Endothelial cell of umbilical vein (primary cell): ENCODE measurements around the gene AUTS2. TPM values are rescaled to one million over a fixed set of nuclear protein-coding genes. Genes with fewer than 3 reads are reported as not detected.

Source experiments
- BruUV-seq: library from RNA; stranded (reverse); fragments of 400-500 nt; replicated peaks from 2 replicates; lab custom pipeline; 2021; lab: Mats Ljungman, UMichigan
- CTCF ChIA-PET: fragments of 300-600, 350-600 bp; sonication (Branson Sonifier 250); formaldehyde crosslinking; loops from one replicate; lab custom pipeline; 2021; ENCODE audit warnings: antibody characterized with exemption, inconsistent platforms; lab: Charles Lee
- POLR2A ChIA-PET: fragments of 300-600, 350-600 bp; sonication (Branson Sonifier 250); formaldehyde crosslinking; loops from one replicate; lab custom pipeline; 2021; ENCODE audit warnings: antibody characterized with exemption, inconsistent platforms; lab: Charles Lee
- DNase-seq: peaks from one replicate; pipeline ENCODE4 v3.0.0-alpha.2; 2011; ENCODE audit warnings: low read depth, low spot score
- FAIRE-seq: peaks from 2 replicates; lab custom pipeline; 2011; peaks lifted over from hg19 to GRCh38; lab: Jason Lieb, UNC
- H2AFZ ChIP-seq: 2 replicates; pipeline ENCODE4 v1.6.0; 2012; ENCODE audit warnings: low read depth, low read length, control low read depth, inconsistent platforms
- H3K27ac ChIP-seq: 2 replicates; pipeline ENCODE4 v1.5.1; 2011; ENCODE audit warnings: low read depth, mild to moderate bottlenecking, control low read depth, low read length, moderate library complexity; ENCODE audit not compliant: insufficient read depth
- H3K27me3 ChIP-seq, 2 experiments: 2 replicates each; pipeline versions ENCODE4 v1.6.0 to v1.6.1; 2011; ENCODE audit warnings: low read length in 2 of 2, mixed read lengths in 1 of 2; ENCODE audit not compliant: control insufficient read depth in 2 of 2, insufficient read depth in 2 of 2
- H3K36me3 ChIP-seq, 2 experiments: 2 replicates in 1 of 2; 3 replicates in 1 of 2; pipeline ENCODE4 v1.5.1; 2011; ENCODE audit warnings: low read length in 2 of 2, mild to moderate bottlenecking in 1 of 2, moderate library complexity in 1 of 2; ENCODE audit not compliant: control insufficient read depth in 2 of 2, insufficient read depth in 2 of 2; ENCODE audit errors: extremely low read depth in 1 of 2
- H3K4me1 ChIP-seq: 3 replicates; pipeline ENCODE4 v1.5.1; 2011; ENCODE audit warnings: mild to moderate bottlenecking, low read length; ENCODE audit not compliant: control insufficient read depth, insufficient read depth; ENCODE audit errors: extremely low read depth
- H3K4me2 ChIP-seq: 2 replicates; pipeline ENCODE4 v1.6.1; 2011; ENCODE audit warnings: low read length, control low read depth, mixed read lengths; ENCODE audit not compliant: insufficient read depth
- H3K4me3 ChIP-seq, 3 experiments: fragments of 200-600 bp in 1 of 3; sonication (generic), shearing (Covaris generic) in 1 of 3; replicated peaks in 1 of 3; 2 replicates each; pipeline ENCODE4 v1.5.1; 2011 to 2016; ENCODE audit warnings: control low read depth in 3 of 3, low read length in 3 of 3, mild to moderate bottlenecking in 2 of 3, inconsistent platforms in 1 of 3, low read depth in 1 of 3, moderate library complexity in 1 of 3; ENCODE audit not compliant: insufficient read depth in 1 of 3
- H3K79me2 ChIP-seq: 2 replicates; pipeline ENCODE4 v1.6.0; 2012; ENCODE audit warnings: low read length, inconsistent platforms; ENCODE audit not compliant: control insufficient read depth, insufficient read depth
- H3K9ac ChIP-seq: replicated peaks from 2 replicates; pipeline ENCODE3; 2011; ENCODE audit warnings: low read length, control low read depth; ENCODE audit not compliant: insufficient read depth; ENCODE audit errors: extremely low read depth
- H3K9me1 ChIP-seq: replicated peaks from 3 replicates; pipeline ENCODE4 v1.6.0; 2011; ENCODE audit warnings: mild to moderate bottlenecking, low read length; ENCODE audit not compliant: control insufficient read depth, insufficient read depth; ENCODE audit errors: extremely low read depth
- H3K9me3 ChIP-seq: replicated peaks from 2 replicates; pipeline ENCODE4 v1.5.1; 2012; ENCODE audit warnings: low read length, inconsistent platforms; ENCODE audit not compliant: control insufficient read depth, insufficient read depth
- H4K20me1 ChIP-seq: replicated peaks from 2 replicates; pipeline ENCODE3; 2011; ENCODE audit warnings: mild to moderate bottlenecking, low read length; ENCODE audit not compliant: control insufficient read depth, insufficient read depth; ENCODE audit errors: extremely low read depth
- EZH2 ChIP-seq: IDR thresholded peaks from 2 replicates; pipeline ENCODE4 v1.6.1; 2012; ENCODE audit warnings: borderline replicate concordance, low read depth, mild to moderate bottlenecking, moderate library complexity, low read length, inconsistent platforms; ENCODE audit not compliant: severe bottlenecking
- FOS ChIP-seq: IDR thresholded peaks from 2 replicates; pipeline ENCODE4 v1.6.1; 2011; ENCODE audit warnings: mild to moderate bottlenecking, low read length, moderate library complexity, borderline replicate concordance; ENCODE audit not compliant: insufficient read depth
- GATA2 ChIP-seq: IDR thresholded peaks from 2 replicates; pipeline ENCODE4 v1.7.0; 2011; ENCODE audit warnings: low read depth, mild to moderate bottlenecking, moderate library complexity, mixed read lengths, low read length; ENCODE audit not compliant: insufficient read length, insufficient read depth
- JUN ChIP-seq: IDR thresholded peaks from 2 replicates; pipeline ENCODE4 v1.6.1; 2011; ENCODE audit warnings: borderline replicate concordance, low read depth; ENCODE audit not compliant: insufficient read length, insufficient read depth
- MYC ChIP-seq: IDR thresholded peaks from one replicate; pipeline ENCODE4 v1.6.1; 2011; ENCODE audit warnings: mild to moderate bottlenecking, low read depth, low read length
- POLR2A ChIP-seq: IDR thresholded peaks from 2 replicates; pipeline ENCODE4 v1.6.1; 2012; ENCODE audit warnings: low read depth, mild to moderate bottlenecking, control low read depth, low read length
- POLR2AphosphoS5 ChIP-seq: IDR thresholded peaks from 2 replicates; pipeline ENCODE4 v1.6.1; 2012; ENCODE audit warnings: low read depth, mild to moderate bottlenecking, control low read depth, low read length, moderate library complexity; ENCODE audit not compliant: insufficient read depth
- dilution Hi-C: fragments of 300-500 bp; cut with MboI; formaldehyde crosslinking; loops from one replicate; pipeline ENCODE4 v1.15.0; 2019; ENCODE audit warnings: low sequenced_read_pairs; ENCODE audit not compliant: extremely low pct_ligation_motif_present
- intact Hi-C: fragments of 100-400 bp; cut with micrococcal nuclease; formaldehyde crosslinking; loops from one replicate; pipeline ENCODE4 v1.10.0; 2022
- polyA plus RNA-seq, 4 experiments: library from polyadenylated mRNA; depleted of rRNA in 3 of 4; stranded (reverse) in 3 of 4; unstranded in 1 of 4; fragments of >200 nt; gene quantifications; 2 replicates each; pipeline versions ENCODE4 v1.2.1 to v1.2.3, GENCODE V29; 2011 to 2012; ENCODE audit warnings: missing spikeins in 1 of 4
- total RNA-seq: library from RNA; stranded (reverse); gene quantifications from 2 replicates; pipeline ENCODE4 v1.2.3, GENCODE V29; 2021
- TF ChIP-seq, protein P1 (sequence below), 2 donors: IDR thresholded peaks; 1 replicate in 1 of 2; 2 replicates in 1 of 2; pipeline ENCODE4 v1.5.1; 2011; ENCODE audit warnings: low read length in 2 of 2, mild to moderate bottlenecking in 2 of 2, moderate library complexity in 2 of 2, control low read depth in 1 of 2, inconsistent platforms in 1 of 2, low read depth in 1 of 2; ENCODE audit not compliant: insufficient read depth in 1 of 2; ENCODE audit errors: extremely low read depth in 1 of 2
- TF ChIP-seq, protein P2 (sequence below): IDR thresholded peaks from 2 replicates; pipeline ENCODE4 v1.6.1; 2011; ENCODE audit not compliant: insufficient read depth, insufficient read length

The AUTS2 gene
- total and polyA plus RNA-seq, 2 donors (not counting 3 experiments of a cell fraction or from before 2014, with no cell fraction given), result 0.59 to 8.0 TPM

DNA sequence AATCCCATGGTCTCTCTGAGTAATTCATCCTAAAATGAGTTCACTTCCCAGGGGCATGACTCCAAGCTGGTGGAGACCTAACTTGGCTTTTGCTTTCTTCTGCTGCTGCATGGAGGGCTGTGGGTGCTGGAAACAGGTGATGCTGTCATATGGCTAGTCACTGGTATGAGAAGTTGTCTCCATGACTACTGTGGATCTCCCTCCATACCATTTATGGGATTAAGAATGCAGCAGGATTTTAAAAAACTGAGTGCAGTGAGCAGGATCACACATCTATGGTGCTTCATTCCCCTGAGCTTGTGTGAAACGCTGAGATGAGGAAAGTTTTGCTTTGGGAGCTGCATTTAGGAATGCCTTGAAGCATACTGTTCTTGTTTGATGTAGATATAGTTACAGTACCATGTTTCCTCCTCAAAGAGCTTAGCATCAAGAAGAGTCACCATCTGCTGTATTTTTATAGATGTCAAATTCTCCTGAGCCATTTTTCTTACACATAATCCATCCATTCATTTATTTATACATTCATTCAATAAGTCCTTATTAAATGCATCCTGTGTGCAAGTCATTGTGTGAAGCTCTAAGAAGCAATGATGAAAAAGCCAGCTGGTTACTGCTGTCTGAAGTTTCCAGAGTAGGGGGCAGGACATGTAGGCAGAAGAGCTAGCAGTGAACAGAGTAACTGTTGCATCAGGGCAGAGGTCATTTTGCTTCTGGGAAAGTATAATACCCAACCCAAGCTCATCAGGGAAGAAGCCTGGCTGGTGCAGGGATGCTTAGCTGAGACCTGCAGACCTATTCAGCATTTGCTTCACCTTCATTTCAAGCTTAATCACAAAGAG lies 534.8 kb downstream of the AUTS2 start:
- CTCF ChIA-PET, result no interaction called here
- H4K20me1 ChIP-seq, result no peaks in the 10 kb centered on the region
- DNase-seq, result no peak
- no peak for FAIRE-seq
- H3K27ac ChIP-seq, result no peak overlapping the region
- no peaks in the 10 kb centered on the region for H3K9me3 ChIP-seq
- H3K4me3 ChIP-seq, result no peak overlapping the region
- dilution Hi-C loops, result no loop called here
- no peak for TF ChIP-seq JUN
- TF ChIP-seq MYC, result no peak
- TF ChIP-seq, protein P1, sequence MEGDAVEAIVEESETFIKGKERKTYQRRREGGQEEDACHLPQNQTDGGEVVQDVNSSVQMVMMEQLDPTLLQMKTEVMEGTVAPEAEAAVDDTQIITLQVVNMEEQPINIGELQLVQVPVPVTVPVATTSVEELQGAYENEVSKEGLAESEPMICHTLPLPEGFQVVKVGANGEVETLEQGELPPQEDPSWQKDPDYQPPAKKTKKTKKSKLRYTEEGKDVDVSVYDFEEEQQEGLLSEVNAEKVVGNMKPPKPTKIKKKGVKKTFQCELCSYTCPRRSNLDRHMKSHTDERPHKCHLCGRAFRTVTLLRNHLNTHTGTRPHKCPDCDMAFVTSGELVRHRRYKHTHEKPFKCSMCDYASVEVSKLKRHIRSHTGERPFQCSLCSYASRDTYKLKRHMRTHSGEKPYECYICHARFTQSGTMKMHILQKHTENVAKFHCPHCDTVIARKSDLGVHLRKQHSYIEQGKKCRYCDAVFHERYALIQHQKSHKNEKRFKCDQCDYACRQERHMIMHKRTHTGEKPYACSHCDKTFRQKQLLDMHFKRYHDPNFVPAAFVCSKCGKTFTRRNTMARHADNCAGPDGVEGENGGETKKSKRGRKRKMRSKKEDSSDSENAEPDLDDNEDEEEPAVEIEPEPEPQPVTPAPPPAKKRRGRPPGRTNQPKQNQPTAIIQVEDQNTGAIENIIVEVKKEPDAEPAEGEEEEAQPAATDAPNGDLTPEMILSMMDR (IDR thresholded peaks at IDR 0.05; ENCODE audit: extremely low read depth in 1 of 2, insufficient read depth in 1 of 2, low read depth in 1 of 2, low read length in 2 of 2), result no peak
- no peak for TF ChIP-seq POLR2AphosphoS5
- TF ChIP-seq, protein P2, sequence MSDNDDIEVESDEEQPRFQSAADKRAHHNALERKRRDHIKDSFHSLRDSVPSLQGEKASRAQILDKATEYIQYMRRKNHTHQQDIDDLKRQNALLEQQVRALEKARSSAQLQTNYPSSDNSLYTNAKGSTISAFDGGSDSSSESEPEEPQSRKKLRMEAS, result no peak
- TF ChIP-seq FOS, result no peak
- no peak for TF ChIP-seq GATA2
- TF ChIP-seq EZH2, result no peak
- TF ChIP-seq POLR2A, result no peak
- H3K9ac ChIP-seq, result no peak overlapping the region
- H3K79me2 ChIP-seq, result no peaks in the 10 kb centered on the region
- no peak overlapping the region for H3K4me2 ChIP-seq
- H3K36me3 ChIP-seq, result no peaks in the 10 kb centered on the region
- POLR2A ChIA-PET, result no interaction called here
- no peaks in the 10 kb centered on the region for H3K9me1 ChIP-seq
- no peak overlapping the region for H2AFZ ChIP-seq
- intact Hi-C loops, result no loop called here
- no peaks in the 10 kb centered on the region for H3K27me3 ChIP-seq
- H3K4me1 ChIP-seq, result no peaks in the 10 kb centered on the region
- BruUV-seq, result no TSS peak
